B cell (primary cell): ENCODE results near the gene MAN1A1. TPM values are rescaled to one million over a fixed set of nuclear protein-coding genes. Genes with fewer than 3 reads are reported as not detected.

Source experiments
- ATAC-seq: fragments of 200-7000 bp; cut with Tn5 transposase; one replicate; pipeline ENCODE4 v1.10.0; 2021; ENCODE audit warnings: low read depth, mild to moderate bottlenecking, moderate number of reproducible peaks, moderate library complexity
- CTCF ChIA-PET: fragments of 350-600 bp; sonication (Branson Sonifier 250); formaldehyde crosslinking; loops from one replicate; lab custom pipeline; 2021; ENCODE audit warnings: antibody characterized with exemption, inconsistent platforms; lab: Charles Lee
- POLR2A ChIA-PET: fragments of 350-600 bp; sonication (Branson Sonifier 250); formaldehyde crosslinking; loops from one replicate; lab custom pipeline; 2021; ENCODE audit warnings: antibody characterized with exemption; lab: Charles Lee
- DNase-seq: peaks from one replicate; pipeline ENCODE4 v3.0.0; 2013
- H2AFZ ChIP-seq: 2 replicates; pipeline ENCODE4 v1.6.1; 2012; ENCODE audit warnings: mild to moderate bottlenecking, low read depth, low read length; ENCODE audit not compliant: insufficient read depth, poor library complexity, severe bottlenecking
- H3K27ac ChIP-seq, 2 donors: 1 replicate in 1 of 2; 2 replicates in 1 of 2; pipeline ENCODE4 v1.5.1; 2012 to 2013; ENCODE audit warnings: low read length in 2 of 2, mild to moderate bottlenecking in 2 of 2, moderate library complexity in 1 of 2
- H3K27me3 ChIP-seq, 4 experiments: fragments of 200-600 bp in 1 of 4; sonication (generic) in 1 of 4; replicated peaks in 1 of 4; 1 replicate in 2 of 4; 2 replicates in 2 of 4; pipeline versions ENCODE4 v1.6.1 to v1.7.0; 2013 to 2016; ENCODE audit warnings: low read length in 3 of 4, mild to moderate bottlenecking in 2 of 4, mixed read lengths in 1 of 4, moderate library complexity in 1 of 4; ENCODE audit not compliant: insufficient read depth in 4 of 4, control insufficient read depth in 3 of 4; ENCODE audit errors: control extremely low read depth in 1 of 4
- H3K36me3 ChIP-seq, 2 experiments: replicated peaks in 1 of 2; 1 replicate in 1 of 2; 2 replicates in 1 of 2; pipeline versions ENCODE4 v1.6.1 to v1.7.1; 2013; ENCODE audit warnings: low read length in 1 of 2; ENCODE audit not compliant: insufficient read depth in 2 of 2, control insufficient read depth in 1 of 2; ENCODE audit errors: control extremely low read depth in 1 of 2, extremely low read depth in 1 of 2
- H3K4me1 ChIP-seq, 2 donors: fragments of 200-600 bp in 1 of 2; sonication (generic) in 1 of 2; 1 replicate in 1 of 2; 2 replicates in 1 of 2; pipeline versions ENCODE4 v1.5.1 to v1.6.1; 2013 to 2017; ENCODE audit warnings: low read length in 2 of 2; ENCODE audit not compliant: control insufficient read depth in 2 of 2, insufficient read depth in 2 of 2
- H3K4me2 ChIP-seq: replicated peaks from 2 replicates; pipeline ENCODE3; 2012; ENCODE audit warnings: mild to moderate bottlenecking, low read depth, low read length; ENCODE audit not compliant: poor library complexity, severe bottlenecking
- H3K4me3 ChIP-seq, 5 experiments: fragments of 200-600 bp in 1 of 5; sonication (generic) in 1 of 5; 1 replicate in 3 of 5; 2 replicates in 2 of 5; pipeline versions ENCODE4 v1.5.1 to v1.7.0; 2011 to 2016; ENCODE audit warnings: low read length in 4 of 5, mild to moderate bottlenecking in 4 of 5, low read depth in 2 of 5, control low read depth in 1 of 5, moderate library complexity in 1 of 5; ENCODE audit not compliant: insufficient read depth in 1 of 5; ENCODE audit errors: control extremely low read depth in 1 of 5, extremely low read depth in 1 of 5
- H3K79me2 ChIP-seq: fragments of 200-600 bp; sonication (generic); one replicate; pipeline ENCODE4 v1.6.0; 2016; ENCODE audit warnings: low read length; ENCODE audit not compliant: control insufficient read depth, insufficient read depth
- H3K9ac ChIP-seq: fragments of 200-600 bp; sonication (generic); 2 replicates; pipeline ENCODE4 v1.6.1; 2017; ENCODE audit warnings: mild to moderate bottlenecking, low read length, moderate library complexity
- H3K9me3 ChIP-seq, 3 donors: one replicate each; pipeline versions ENCODE4 v1.6.1 to v1.7.1; 2013; ENCODE audit warnings: low read length in 2 of 3; ENCODE audit not compliant: control insufficient read depth in 2 of 3, insufficient read depth in 1 of 3; ENCODE audit errors: control extremely low read depth in 1 of 3
- H4K20me1 ChIP-seq: 2 replicates; pipeline ENCODE4 v1.6.0; 2012; ENCODE audit warnings: mild to moderate bottlenecking, low read length; ENCODE audit not compliant: insufficient read depth, control insufficient read depth, poor library complexity, severe bottlenecking
- H3K27ac Mint-ChIP-seq: one replicate; pipeline ENCODE4 v1.8.0; 2021; ENCODE audit warnings: mixed read lengths
- H3K27me3 Mint-ChIP-seq: one replicate; pipeline ENCODE4 v1.8.0; 2021; ENCODE audit warnings: mixed read lengths
- H3K4me1 Mint-ChIP-seq: one replicate; pipeline ENCODE4 v1.8.0; 2021; ENCODE audit warnings: mixed read lengths
- H3K4me3 Mint-ChIP-seq: one replicate; pipeline ENCODE4 v1.8.0; 2021; ENCODE audit warnings: mixed read lengths
- H3K9me3 Mint-ChIP-seq: one replicate; pipeline ENCODE4 v1.8.0; 2022; ENCODE audit warnings: mixed read lengths; ENCODE audit not compliant: insufficient read depth
- CTCF ChIP-seq: fragments of 200-600 bp; IDR thresholded peaks from one replicate; pipeline ENCODE4 v1.8.0; 2022; ENCODE audit warnings: antibody characterized with exemption, mild to moderate bottlenecking
- EZH2 ChIP-seq: IDR thresholded peaks from 2 replicates; pipeline ENCODE4 v1.6.1; 2012; ENCODE audit warnings: borderline replicate concordance, low read depth, mild to moderate bottlenecking, moderate library complexity, low read length; ENCODE audit not compliant: insufficient read depth, poor library complexity, severe bottlenecking
- WGBS: methylation state at CpG from one replicate; pipeline ENCODE4 v1.1.5; 2013; ENCODE audit warnings: missing lambda C conversion rate; ENCODE audit not compliant: insufficient coverage; 5-methylcytosine and 5-hydroxymethylcytosine counted together
- intact Hi-C: fragments of 100-400 bp; cut with micrococcal nuclease; formaldehyde crosslinking; loops from one replicate; pipeline ENCODE4 v1.10.0; 2022
- polyA plus RNA-seq: library from polyadenylated mRNA; depleted of rRNA; stranded (reverse); fragments of >200 nt; gene quantifications from 2 replicates; pipeline ENCODE4 v1.2.3, GENCODE V29; 2012
- total RNA-seq, 2 donors: library from RNA; stranded (reverse); fragments of 120-200 nt in 1 of 2; gene quantifications; 1 replicate in 1 of 2; 2 replicates in 1 of 2; pipeline versions ENCODE4 v1.2.3 to v1.2.4, GENCODE V29; 2013 to 2022

Gene MAN1A1
- total and polyA plus RNA-seq, 2 donors (not counting 1 experiment from before 2014, with no cell fraction given): 5.1 to 31.7 TPM

- Histone ChIP-seq H3K4me2 (no peak overlapping the region), H3K27me3 (no peaks in the 10 kb centered on the region), H3K27ac (no peak overlapping the region), H3K79me2 (no peaks in the 10 kb centered on the region), H3K9ac (no peak overlapping the region), H3K4me1 (no peaks in the 10 kb centered on the region), H4K20me1 (no peaks in the 10 kb centered on the region), H3K36me3 (no peaks in the 10 kb centered on the region), H3K9me3 (no peaks in the 10 kb centered on the region), H2AFZ (no peak overlapping the region), H3K4me3 (no peak overlapping the region)
- Mint-ChIP-seq H3K27me3 (peaks cover 9% of the 10 kb centered on the region), H3K9me3 (no peaks in the 10 kb centered on the region), H3K4me1 (peaks cover 2% of the 10 kb centered on the region), H3K27ac (no peak overlapping the region), H3K4me3 (no peak overlapping the region)
- TF ChIP-seq EZH2: no peak
- no peak for TF ChIP-seq CTCF
- ATAC-seq (peak; percentile 33), DNase-seq (no peak)
- WGBS: 35% methylated on average over 3 of the region's 6 CpGs
- intact Hi-C loops: loop anchor here (2.0 kb wide), 1 partner anchor 831 kb away; no protein-coding TSS in a partner anchor
- ChIA-PET POLR2A (no interaction called here), CTCF (interaction anchor here (1.1 to 1.3 kb wide), 3 partner anchors 15 to 831 kb away, joined by 3 to 5 read pairs (median 4); no protein-coding TSS in a partner anchor)
These were observed 202.2 kb downstream of the MAN1A1 start for GRCh38 chr6:119147101-119148053.

GRCh38 chr6:119145111-119145510 is 204.4 kb downstream of the MAN1A1 start:
- Histone ChIP-seq H4K20me1 (no peaks in the 10 kb centered on the region), H3K9me3 (no peaks in the 10 kb centered on the region), H2AFZ (no peak overlapping the region), H3K79me2 (no peaks in the 10 kb centered on the region), H3K4me1 (no peaks in the 10 kb centered on the region), H3K36me3 (no peaks in the 10 kb centered on the region), H3K4me3 (no peak overlapping the region), H3K27ac (no peak overlapping the region), H3K27me3 (no peaks in the 10 kb centered on the region), H3K9ac (no peak overlapping the region), H3K4me2 (no peak overlapping the region)
- Mint-ChIP-seq H3K27ac (no peak overlapping the region), H3K4me1 (peaks cover 2% of the 10 kb centered on the region), H3K4me3 (no peak overlapping the region), H3K27me3 (peaks cover 11% of the 10 kb centered on the region), H3K9me3 (no peaks in the 10 kb centered on the region)
- ChIA-PET CTCF (no interaction called here), POLR2A (no interaction called here)
- intact Hi-C loops: no loop called here
- WGBS: no CpG with 5 or more reads among the region's 2 CpGs
- TF ChIP-seq CTCF: no peak
- DNase-seq (no peak), ATAC-seq (no peak)
